K562 (cell line): ENCODE results near the gene DAGLA. TPM values are rescaled to one million over a fixed set of nuclear protein-coding genes. Genes with fewer than 3 reads are reported as not detected.

ENCODE experiments used
- ATAC-seq: fragments of 200-7000 bp; cut with Tn5 transposase; 3 replicates; pipeline ENCODE4 v1.9.1; 2020; ENCODE audit warnings: moderate library complexity
- BruUV-seq: library from RNA; stranded (reverse); fragments of 400-500 nt; replicated peaks from 2 replicates; lab custom pipeline; 2021; lab: Mats Ljungman, UMichigan
- CTCF ChIA-PET: fragments of 300-600 bp; formaldehyde crosslinking; extraction: SDS; loops from one replicate; lab custom pipeline; 2021; ENCODE audit warnings: low intra/inter-chr PET ratio; lab: Yijun Ruan, JAX
- POLR2A ChIA-PET: fragments of 300-600, 350-650 bp; sonication (Branson Sonifier 250); formaldehyde crosslinking; extraction: SDS; loops from one replicate; lab custom pipeline; 2021; ENCODE audit warnings: antibody characterized with exemption, inconsistent platforms; lab: Yijun Ruan, JAX
- DNase-seq, 4 experiments: peaks; one replicate each; pipeline versions ENCODE4 v3.0.0 to v3.0.0-alpha.2; 2011 to 2018; ENCODE audit warnings: low spot score in 3 of 4, mixed read lengths in 3 of 4; ENCODE audit errors: extremely low read depth in 1 of 4
- FAIRE-seq: peaks from 2 replicates; lab custom pipeline; 2011; peaks lifted over from hg19 to GRCh38; lab: Jason Lieb, UNC
- H2AFZ ChIP-seq: 2 replicates; pipeline ENCODE4 v1.6.0; 2011; ENCODE audit warnings: low read depth, low read length, control low read depth, inconsistent platforms
- H3K27ac ChIP-seq: fragments of 200-600 bp; 3 replicates; pipeline ENCODE4 v1.8.0; 2011; ENCODE audit warnings: low read depth, mild to moderate bottlenecking, control low read depth, inconsistent platforms, low read length, moderate library complexity, mixed read lengths; ENCODE audit errors: extremely low read depth
- H3K27me3 ChIP-seq, 2 experiments: fragments of 300-600 bp in 1 of 2; 2 replicates in 1 of 2; 3 replicates in 1 of 2; pipeline versions ENCODE4 v1.6.0 to v1.8.0; 2011; ENCODE audit warnings: inconsistent platforms in 2 of 2, low read length in 2 of 2, mild to moderate bottlenecking in 1 of 2, mixed read lengths in 1 of 2, moderate library complexity in 1 of 2; ENCODE audit not compliant: control insufficient read depth in 2 of 2, insufficient read depth in 2 of 2
- H3K36me3 ChIP-seq: fragments of 300-600 bp; 3 replicates; pipeline ENCODE4 v1.8.0; 2011; ENCODE audit warnings: mild to moderate bottlenecking, low read length, inconsistent platforms; ENCODE audit not compliant: control insufficient read depth, insufficient read depth
- H3K4me1 ChIP-seq, 2 experiments: fragments of 200-600 bp in 1 of 2; replicated peaks in 1 of 2; 2 replicates in 1 of 2; 3 replicates in 1 of 2; pipeline versions ENCODE4 v1.5.1 to v1.8.0; 2011; ENCODE audit warnings: inconsistent platforms in 2 of 2, low read length in 2 of 2, mild to moderate bottlenecking in 1 of 2, mixed read lengths in 1 of 2, moderate library complexity in 1 of 2; ENCODE audit not compliant: control insufficient read depth in 2 of 2, insufficient read depth in 2 of 2
- H3K4me2 ChIP-seq: 2 replicates; pipeline ENCODE4 v1.6.1; 2011; ENCODE audit warnings: low read length, control low read depth, inconsistent platforms, mixed read lengths; ENCODE audit not compliant: insufficient read depth
- H3K4me3 ChIP-seq: fragments of 200-600 bp; sonication (generic), shearing (Covaris generic); 2 replicates; pipeline ENCODE4 v1.5.1; 2016; ENCODE audit warnings: control low read depth, inconsistent platforms
- H3K79me2 ChIP-seq: fragments of 200-600 bp; 3 replicates; pipeline ENCODE4 v1.8.0; 2011; ENCODE audit warnings: low read length, inconsistent platforms; ENCODE audit not compliant: control insufficient read depth, insufficient read depth
- H3K9ac ChIP-seq, 2 experiments: 2 replicates each; pipeline versions ENCODE4 v1.6.0 to v1.6.1; 2011; ENCODE audit warnings: low read depth in 2 of 2, low read length in 2 of 2, control low read depth in 1 of 2, inconsistent platforms in 1 of 2, mild to moderate bottlenecking in 1 of 2, mixed read lengths in 1 of 2; ENCODE audit not compliant: insufficient read depth in 1 of 2
- H3K9me1 ChIP-seq: one replicate; pipeline ENCODE4 v1.6.0; 2011; ENCODE audit warnings: inconsistent platforms, mild to moderate bottlenecking, low read length, moderate library complexity; ENCODE audit not compliant: control insufficient read depth, insufficient read depth
- H3K9me3 ChIP-seq: replicated peaks from 2 replicates; pipeline ENCODE4 v1.5.1; 2011; ENCODE audit warnings: low read depth, low read length, inconsistent platforms; ENCODE audit not compliant: control insufficient read depth, insufficient read depth
- H4K20me1 ChIP-seq: replicated peaks from 2 replicates; pipeline ENCODE4 v1.6.1; 2011; ENCODE audit warnings: low read length, inconsistent platforms, mixed read lengths; ENCODE audit not compliant: control insufficient read depth, insufficient read depth
- HSF4 ChIP-seq: fragments of 250-450 bp; sonication (Bioruptor Pico); IDR thresholded peaks from 2 replicates; pipeline ENCODE4 v2.1.2; 2022; ENCODE audit warnings: mild to moderate bottlenecking, moderate library complexity, borderline replicate concordance
- IRF2 ChIP-seq: sonication (generic); formaldehyde crosslinking; IDR thresholded peaks from 2 replicates; pipeline ENCODE4 v1.8.1; 2022; ENCODE audit warnings: mild to moderate bottlenecking, missing genetic modification reagents
- MAX ChIP-seq: sonication (generic); formaldehyde crosslinking; IDR thresholded peaks from 2 replicates; pipeline ENCODE4 v1.9.0; 2022; ENCODE audit warnings: mild to moderate bottlenecking, missing genetic modification reagents
- NR2C2 ChIP-seq, 2 experiments: fragments of 200-800 bp in 1 of 2; sonication (Bioruptor generic) in 1 of 2; sonication (generic) in 1 of 2; formaldehyde crosslinking in 1 of 2; IDR thresholded peaks; 2 replicates each; pipeline versions ENCODE4 v1.6.1 to v1.8.0; 2016 to 2022; ENCODE audit warnings: mild to moderate bottlenecking in 1 of 2, missing compliant biosample characterization in 1 of 2, missing genetic modification characterization in 1 of 2, missing genetic modification reagents in 1 of 2
- RAD21 ChIP-seq, 2 experiments: fragments of 250-450 bp in 1 of 2; fragments of 450-650 bp in 1 of 2; sonication (Bioruptor Pico) in 1 of 2; formaldehyde crosslinking in 1 of 2; IDR thresholded peaks in 1 of 2; conservative IDR thresholded peaks in 1 of 2; 2 replicates each; pipeline versions ENCODE4 v1.4.0 to v1.8.0; 2020 to 2022; ENCODE audit warnings: mild to moderate bottlenecking in 2 of 2, moderate library complexity in 1 of 2
- RUNX1 ChIP-seq: sonication (generic); IDR thresholded peaks from 2 replicates; pipeline ENCODE4 v1.6.1; 2016; ENCODE audit warnings: antibody characterized with exemption, low read depth
- SNRNP70 ChIP-seq: fragments of 200-400 bp; formaldehyde crosslinking; optimal IDR thresholded peaks from 2 replicates; pipeline ENCODE3; 2017; ENCODE audit warnings: low read depth, low read length
- SREBF1 ChIP-seq: fragments of 150-350 bp; IDR thresholded peaks from 2 replicates; pipeline ENCODE4 v1.6.1; 2014; ENCODE audit warnings: antibody characterized with exemption, low read depth, low read length, borderline replicate concordance
- TAL1 ChIP-seq: fragments of 450-650 bp; IDR thresholded peaks from 2 replicates; pipeline ENCODE4 v1.6.1; 2016; ENCODE audit warnings: mild to moderate bottlenecking
- TCF3 ChIP-seq: sonication (generic); formaldehyde crosslinking; IDR thresholded peaks from 2 replicates; pipeline ENCODE4 v1.4.0; 2020; ENCODE audit warnings: mild to moderate bottlenecking, missing genetic modification reagents
- XRCC5 ChIP-seq: fragments of 200-400 bp; formaldehyde crosslinking; IDR thresholded peaks from 2 replicates; pipeline ENCODE4 v1.6.1; 2017; ENCODE audit warnings: low read depth, mild to moderate bottlenecking, low read length
- ZBTB7A ChIP-seq: IDR thresholded peaks from 2 replicates; pipeline ENCODE4 v1.6.1; 2011; ENCODE audit warnings: low read depth, mild to moderate bottlenecking, low read length, moderate library complexity, borderline replicate concordance; ENCODE audit not compliant: control insufficient read depth
- ZNF445 ChIP-seq: fragments of 250-450 bp; sonication (Bioruptor Pico); IDR thresholded peaks from 2 replicates; pipeline ENCODE4 v1.4.0; 2020; ENCODE audit warnings: low read depth, mild to moderate bottlenecking, moderate library complexity
- WGBS: fragments of 100-300 bp; shearing (Covaris generic); methylation state at CpG from one replicate; pipeline ENCODE4 v1.1.6; 2016; ENCODE audit warnings: low coverage, mixed read lengths; ENCODE audit not compliant: insufficient coverage; ENCODE audit errors: missing lambda C conversion rate; 5-methylcytosine and 5-hydroxymethylcytosine counted together
- in situ Hi-C: fragments of 300-500 bp; cut with MboI; formaldehyde crosslinking; loops from 4 replicates; pipeline ENCODE4 v1.15.0; 2018; ENCODE audit warnings: inconsistent platforms, mixed read lengths
- intact Hi-C: fragments of 100-400 bp; cut with micrococcal nuclease; formaldehyde crosslinking; loops from 2 replicates; pipeline ENCODE4 v1.14.2; 2022
- polyA plus RNA-seq, 8 experiments: library from polyadenylated mRNA; depleted of rRNA in 4 of 8; stranded (reverse) in 5 of 8; unstranded in 3 of 8; fragments of >200 nt; fragmentation: Nextera tagmentation in 2 of 8; fragmentation: Illumina TruSeq in 1 of 8; extraction: Ambion mirVana in 2 of 8; extraction: Trizol in 1 of 8; gene quantifications; 2 replicates each; pipeline versions ENCODE4 v1.2.1 to v1.2.3, GENCODE V29; 2011 to 2014; ENCODE audit warnings: inconsistent platforms in 1 of 8, missing spikeins in 1 of 8
- total RNA-seq, 7 experiments: library from RNA; depleted of rRNA in 6 of 7; stranded (reverse); fragments of >200 nt in 6 of 7; fragmentation: Illumina TruSeq in 2 of 7; extraction: Trizol in 2 of 7; gene quantifications; 2 replicates each; pipeline versions ENCODE4 v1.2.1 to v1.2.3, GENCODE V29; 2011 to 2021; ENCODE audit warnings: low replicate concordance in 1 of 7
- TF ChIP-seq, protein P1 (sequence below): sonication (generic); formaldehyde crosslinking; IDR thresholded peaks from 2 replicates; pipeline ENCODE4 v1.9.0; 2022; ENCODE audit warnings: mild to moderate bottlenecking, missing genetic modification reagents
- TF ChIP-seq, protein P2 (sequence below): fragments of 250-450 bp; sonication (Bioruptor Pico); IDR thresholded peaks from 2 replicates; pipeline ENCODE4 v1.4.0; 2020; ENCODE audit warnings: mild to moderate bottlenecking, moderate library complexity

The DAGLA gene
- total and polyA plus RNA-seq, 9 of the 15 experiments (the other 6 are each of a cell fraction or from before 2014, with no cell fraction given), result 0.03 to 0.16 (median 0.04) TPM; not detected in 4

DNA sequence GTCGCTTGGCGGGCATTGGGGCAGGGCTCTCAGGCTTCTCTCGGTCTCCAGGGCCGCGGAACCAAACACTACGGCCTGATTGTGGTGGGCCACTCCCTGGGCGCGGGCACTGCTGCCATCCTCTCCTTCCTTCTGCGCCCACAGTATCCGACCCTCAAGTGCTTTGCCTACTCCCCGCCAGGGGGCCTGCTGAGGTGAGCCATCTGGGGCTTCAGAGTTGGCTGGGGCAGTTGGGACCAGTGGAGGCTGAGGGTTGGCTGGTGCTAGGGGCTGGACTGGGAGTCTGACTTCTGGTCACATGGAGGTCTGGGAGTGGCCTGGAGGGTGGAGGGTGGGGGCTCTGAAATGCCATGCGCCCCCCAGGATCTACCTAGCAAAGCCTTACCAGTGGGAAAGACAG lies 56.9 kb downstream of the DAGLA start (continued):
- TF ChIP-seq MAX (CRISPR knock-in tag) (0 out of 2 replicates have a peak, but pooled peaks have one; percentile 19), SNRNP70 (no peak), ZBTB7A (peak; percentile 44; the same call in 1 of the 2 replicates), ZNF445 (CRISPR knock-in tag) (no peak), RAD21 (CRISPR knock-in tag; conservative IDR thresholded peaks at IDR 0.05 in 1 of 2, IDR thresholded peaks at IDR 0.05 in 1 of 2) (peak in 1 of 2 experiments; percentile 52; a peak in 2 of 4 replicates), XRCC5 (0 out of 2 replicates have a peak, but pooled peaks have one; percentile 52)
- TF ChIP-seq, protein P1, sequence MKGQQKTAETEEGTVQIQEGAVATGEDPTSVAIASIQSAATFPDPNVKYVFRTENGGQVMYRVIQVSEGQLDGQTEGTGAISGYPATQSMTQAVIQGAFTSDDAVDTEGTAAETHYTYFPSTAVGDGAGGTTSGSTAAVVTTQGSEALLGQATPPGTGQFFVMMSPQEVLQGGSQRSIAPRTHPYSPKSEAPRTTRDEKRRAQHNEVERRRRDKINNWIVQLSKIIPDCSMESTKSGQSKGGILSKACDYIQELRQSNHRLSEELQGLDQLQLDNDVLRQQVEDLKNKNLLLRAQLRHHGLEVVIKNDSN (CRISPR knock-in tag), result peak; percentile 62; the same call in 1 of the 2 replicates

GRCh38 chr11:61737636-61738386 lies 57.6 kb downstream of the DAGLA start:
- ChIA-PET POLR2A (interaction anchor here (1.0 to 1.4 kb wide), 2 partner anchors 11 to 24 kb away, joined by 3 to 7 read pairs; no protein-coding TSS in a partner anchor), CTCF (no interaction called here)
- H3K79me2 ChIP-seq, result no peaks in the 10 kb centered on the region
- no peak overlapping the region for H3K27ac ChIP-seq
- no peak for DNase-seq
- no peaks in the 10 kb centered on the region for H3K9me3 ChIP-seq
- H4K20me1 ChIP-seq, result peaks cover 9% of the 10 kb centered on the region; the same call in 1 of the 2 replicates
- in situ Hi-C loops (loop anchor here (5.0 kb wide), 1 partner anchor 56 kb away; the partner anchor contains the start of gene DAGLA), intact Hi-C loops (no loop called here)
- H3K4me2 ChIP-seq, result no peak overlapping the region
- H3K9ac ChIP-seq, result peak overlapping the region in 1 of 2 experiments; percentile 62; a peak in 2 of 4 replicates
- peaks cover 4 to 27% of the 10 kb centered on the region in 2 experiments; a peak in 3 of 5 replicates for H3K27me3 ChIP-seq
- no peaks in the 10 kb centered on the region for H3K9me1 ChIP-seq
- BruUV-seq, result no TSS peak
- ATAC-seq, result no peak
- H3K4me1 ChIP-seq, result peaks cover 4 to 53% of the 10 kb centered on the region in 2 experiments; a peak in 2 of 5 replicates
- no peak for FAIRE-seq
- no peaks in the 10 kb centered on the region for H3K36me3 ChIP-seq
- H2AFZ ChIP-seq, result no peak overlapping the region
- WGBS, result 22% methylated on average over 16 of the region's 23 CpGs
- H3K4me3 ChIP-seq, result no peak overlapping the region
- TF ChIP-seq NR2C2 (CRISPR knock-in tag; IDR thresholded peaks at IDR 0.05) (no peak), NR2C2 (tag; IDR thresholded peaks at IDR 0.05) (no peak), HSF4 (no peak), SREBF1 (no peak), IRF2 (CRISPR knock-in tag) (no peak), TAL1 (no peak), TCF3 (CRISPR knock-in tag) (no peak), RUNX1 (no peak)
- TF ChIP-seq, protein P2, sequence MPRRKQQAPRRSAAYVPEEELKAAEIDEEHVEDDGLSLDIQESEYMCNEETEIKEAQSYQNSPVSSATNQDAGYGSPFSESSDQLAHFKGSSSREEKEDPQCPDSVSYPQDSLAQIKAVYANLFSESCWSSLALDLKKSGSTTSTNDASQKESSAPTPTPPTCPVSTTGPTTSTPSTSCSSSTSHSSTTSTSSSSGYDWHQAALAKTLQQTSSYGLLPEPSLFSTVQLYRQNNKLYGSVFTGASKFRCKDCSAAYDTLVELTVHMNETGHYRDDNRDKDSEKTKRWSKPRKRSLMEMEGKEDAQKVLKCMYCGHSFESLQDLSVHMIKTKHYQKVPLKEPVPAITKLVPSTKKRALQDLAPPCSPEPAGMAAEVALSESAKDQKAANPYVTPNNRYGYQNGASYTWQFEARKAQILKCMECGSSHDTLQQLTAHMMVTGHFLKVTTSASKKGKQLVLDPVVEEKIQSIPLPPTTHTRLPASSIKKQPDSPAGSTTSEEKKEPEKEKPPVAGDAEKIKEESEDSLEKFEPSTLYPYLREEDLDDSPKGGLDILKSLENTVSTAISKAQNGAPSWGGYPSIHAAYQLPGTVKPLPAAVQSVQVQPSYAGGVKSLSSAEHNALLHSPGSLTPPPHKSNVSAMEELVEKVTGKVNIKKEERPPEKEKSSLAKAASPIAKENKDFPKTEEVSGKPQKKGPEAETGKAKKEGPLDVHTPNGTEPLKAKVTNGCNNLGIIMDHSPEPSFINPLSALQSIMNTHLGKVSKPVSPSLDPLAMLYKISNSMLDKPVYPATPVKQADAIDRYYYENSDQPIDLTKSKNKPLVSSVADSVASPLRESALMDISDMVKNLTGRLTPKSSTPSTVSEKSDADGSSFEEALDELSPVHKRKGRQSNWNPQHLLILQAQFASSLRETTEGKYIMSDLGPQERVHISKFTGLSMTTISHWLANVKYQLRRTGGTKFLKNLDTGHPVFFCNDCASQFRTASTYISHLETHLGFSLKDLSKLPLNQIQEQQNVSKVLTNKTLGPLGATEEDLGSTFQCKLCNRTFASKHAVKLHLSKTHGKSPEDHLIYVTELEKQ (CRISPR knock-in tag), result no peak
